GM04504 (cell line): Measurements from ENCODE around the gene ADGRA1.

Experiments
- DNase-seq: peaks from one replicate; pipeline ENCODE4 v3.0.0-alpha.2; 2012; ENCODE audit warnings: low read depth

Gene ADGRA1

GRCh38 chr10:133179651-133180050 is 91.9 kb downstream of the ADGRA1 start:
- no peak for DNase-seq

- DNase-seq: no peak
Measured at GRCh38 chr10:133180192-133180964, 92.7 kb downstream of the ADGRA1 start.

- no peak for DNase-seq
Measured at GRCh38 chr10:133180965-133181639, 93.4 kb downstream of the ADGRA1 start.
